ENCODE results near the gene LANCL1. TPM values are rescaled to one million over a fixed set of nuclear protein-coding genes. Genes with fewer than 3 reads are reported as not detected.

Gene LANCL1
- total RNA-seq, 1 donor from 2014 or later = 38.7 TPM

DNA sequence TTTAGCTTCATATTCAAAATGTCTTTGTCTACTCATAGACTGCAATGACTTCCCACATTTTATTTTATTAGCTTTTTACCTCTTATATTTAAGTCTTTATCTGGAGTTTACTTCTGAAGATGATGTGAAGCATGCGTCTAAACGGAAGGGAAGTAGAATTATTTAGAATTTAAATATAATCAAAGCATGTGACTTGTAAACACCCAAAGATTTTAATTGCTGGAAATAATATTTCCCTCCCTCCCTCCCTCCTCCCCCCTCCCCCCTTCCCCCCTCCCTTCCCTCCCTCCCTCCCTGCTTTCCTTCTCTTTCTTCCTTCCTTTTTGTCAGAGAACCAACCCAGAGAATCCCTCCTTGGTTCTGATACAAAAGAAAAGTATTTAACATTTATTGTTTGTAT lies 2.1 kb upstream of the LANCL1 start:
- H3K4me3 Mint-ChIP-seq (ENCODE audit: unreplicated experiment) = peak overlapping the region; percentile 97

GRCh38 chr2:210477496-210477895 lies 937 bp upstream of the LANCL1 start:
- peak; percentile 23 for DNase-seq (ENCODE audit: low spot score)
- peaks cover 6% of the 10 kb centered on the region for H3K4me1 Mint-ChIP-seq (ENCODE audit: unreplicated experiment)
- no peaks in the 10 kb centered on the region for H3K9me3 Mint-ChIP-seq (ENCODE audit: unreplicated experiment)
- H3K27ac Mint-ChIP-seq (ENCODE audit: unreplicated experiment) = peak overlapping the region; percentile 44
- peaks cover 4% of the 10 kb centered on the region for H3K27me3 Mint-ChIP-seq (ENCODE audit: unreplicated experiment)
- no peak for TF ChIP-seq CTCF (IDR thresholded peaks at IDR 0.05; ENCODE audit: unreplicated experiment)
- no peaks in the 10 kb centered on the region for H3K36me3 Mint-ChIP-seq (ENCODE audit: low read depth, unreplicated experiment)
- peak overlapping the region; percentile 97 for H3K4me3 Mint-ChIP-seq (ENCODE audit: unreplicated experiment)

More for the DNA sequence above, 2.1 kb upstream of the LANCL1 start:
- TF ChIP-seq CTCF (IDR thresholded peaks at IDR 0.05; ENCODE audit: unreplicated experiment) = no peak
- peaks cover 4% of the 10 kb centered on the region for H3K27me3 Mint-ChIP-seq (ENCODE audit: unreplicated experiment)
- H3K27ac Mint-ChIP-seq (ENCODE audit: unreplicated experiment) = no peak overlapping the region
- peaks cover 6% of the 10 kb centered on the region for H3K4me1 Mint-ChIP-seq (ENCODE audit: unreplicated experiment)
- no peak for DNase-seq (ENCODE audit: low spot score)
- H3K36me3 Mint-ChIP-seq (ENCODE audit: low read depth, unreplicated experiment) = peaks cover 2% of the 10 kb centered on the region
- no peaks in the 10 kb centered on the region for H3K9me3 Mint-ChIP-seq (ENCODE audit: unreplicated experiment)

- H3K9me3 Mint-ChIP-seq (ENCODE audit: unreplicated experiment) = no peaks in the 10 kb centered on the region
- peaks cover 4% of the 10 kb centered on the region for H3K27me3 Mint-ChIP-seq (ENCODE audit: unreplicated experiment)
Measured at GRCh38 chr2:210475706-210476105, 853 bp downstream of the LANCL1 start.

DNA sequence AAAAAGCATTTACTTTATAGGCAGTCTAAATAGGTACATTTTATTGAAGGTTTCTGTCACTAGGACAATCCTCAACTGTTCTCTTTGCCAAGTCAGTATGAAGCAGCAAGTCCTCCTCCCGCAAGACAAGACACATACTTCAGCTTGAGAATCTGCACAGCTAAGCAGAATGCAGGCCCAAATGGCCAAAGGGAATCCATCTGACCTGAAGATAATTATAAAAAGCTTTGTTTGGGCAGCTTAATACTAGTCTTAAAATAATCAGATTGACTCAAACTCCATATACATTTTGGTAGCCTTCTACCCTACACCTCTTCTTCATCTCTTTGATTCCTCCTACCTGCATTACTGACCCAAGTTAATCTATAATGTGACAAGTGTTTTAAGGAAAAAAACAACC lies 1.8 kb downstream of the LANCL1 start:
- Mint-ChIP-seq H3K9me3 (ENCODE audit: unreplicated experiment) (no peaks in the 10 kb centered on the region), H3K4me3 (ENCODE audit: unreplicated experiment) (peak overlapping the region; percentile 19)

More at GRCh38 chr2:210475706-210476105, 853 bp downstream of the LANCL1 start:
- Mint-ChIP-seq H3K4me1 (ENCODE audit: unreplicated experiment) (peaks cover 6% of the 10 kb centered on the region), H3K36me3 (ENCODE audit: low read depth, unreplicated experiment) (no peaks in the 10 kb centered on the region), H3K4me3 (ENCODE audit: unreplicated experiment) (peak overlapping the region; percentile 60), H3K27ac (ENCODE audit: unreplicated experiment) (no peak overlapping the region)
- TF ChIP-seq CTCF (IDR thresholded peaks at IDR 0.05; ENCODE audit: unreplicated experiment) = no peak
- no peak for DNase-seq (ENCODE audit: low spot score)

GRCh38 chr2:210461401-210461800 lies 15.2 kb downstream of the LANCL1 start:
- no peak for TF ChIP-seq CTCF (IDR thresholded peaks at IDR 0.05; ENCODE audit: unreplicated experiment)
- Mint-ChIP-seq H3K4me3 (ENCODE audit: unreplicated experiment) (no peak overlapping the region), H3K27ac (ENCODE audit: unreplicated experiment) (no peak overlapping the region), H3K4me1 (ENCODE audit: unreplicated experiment) (no peaks in the 10 kb centered on the region), H3K9me3 (ENCODE audit: unreplicated experiment) (no peaks in the 10 kb centered on the region), H3K27me3 (ENCODE audit: unreplicated experiment) (no peaks in the 10 kb centered on the region), H3K36me3 (ENCODE audit: low read depth, unreplicated experiment) (peaks cover 19% of the 10 kb centered on the region)
- DNase-seq (ENCODE audit: low spot score) = no peak

More for the DNA sequence above, 1.8 kb downstream of the LANCL1 start:
- no peak for TF ChIP-seq CTCF (IDR thresholded peaks at IDR 0.05; ENCODE audit: unreplicated experiment)
- Mint-ChIP-seq H3K27me3 (ENCODE audit: unreplicated experiment) (peaks cover 4% of the 10 kb centered on the region), H3K4me1 (ENCODE audit: unreplicated experiment) (peaks cover 6% of the 10 kb centered on the region), H3K27ac (ENCODE audit: unreplicated experiment) (no peak overlapping the region), H3K36me3 (ENCODE audit: low read depth, unreplicated experiment) (no peaks in the 10 kb centered on the region)
- no peak for DNase-seq (ENCODE audit: low spot score)
